HFF-Myc (cell line): ENCODE measurements around the gene CTCF.

Source experiments
- DNase-seq: peaks from one replicate; pipeline ENCODE4 v3.0.0-alpha.2; 2011; ENCODE audit warnings: low read depth; ENCODE audit errors: extremely low read depth
- H3K4me3 ChIP-seq: replicated peaks from 2 replicates; pipeline ENCODE4 v1.5.1; 2011; ENCODE audit warnings: low read depth, mild to moderate bottlenecking, control low read depth, low read length
- TF ChIP-seq, protein P1 (sequence below): IDR thresholded peaks from 2 replicates; pipeline ENCODE4 v1.5.1; 2012; ENCODE audit warnings: mild to moderate bottlenecking, low read depth, low read length, control low read depth; ENCODE audit errors: missing control alignments

Gene CTCF

DNA sequence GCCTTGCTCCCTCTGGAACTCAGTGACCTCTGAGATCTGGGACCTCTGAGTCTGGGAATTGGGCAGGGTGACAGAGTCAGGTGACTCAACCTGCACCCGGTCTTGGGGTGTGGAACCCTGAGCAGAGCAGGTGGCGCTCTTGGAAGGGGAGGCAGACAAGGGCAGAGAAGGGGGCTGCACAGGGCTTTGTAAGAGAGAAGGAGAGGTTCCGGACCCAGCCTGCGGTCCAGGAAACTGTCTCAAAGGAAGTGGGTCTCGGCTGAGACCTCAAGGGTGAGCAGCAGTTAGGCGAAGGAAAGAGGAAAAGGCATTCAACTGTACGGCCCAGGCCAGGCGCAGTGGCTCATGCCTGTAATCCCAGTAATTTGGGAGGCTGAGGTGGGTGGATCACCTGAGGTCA lies 43.6 kb upstream of the CTCF start:
- TF ChIP-seq, protein P1, sequence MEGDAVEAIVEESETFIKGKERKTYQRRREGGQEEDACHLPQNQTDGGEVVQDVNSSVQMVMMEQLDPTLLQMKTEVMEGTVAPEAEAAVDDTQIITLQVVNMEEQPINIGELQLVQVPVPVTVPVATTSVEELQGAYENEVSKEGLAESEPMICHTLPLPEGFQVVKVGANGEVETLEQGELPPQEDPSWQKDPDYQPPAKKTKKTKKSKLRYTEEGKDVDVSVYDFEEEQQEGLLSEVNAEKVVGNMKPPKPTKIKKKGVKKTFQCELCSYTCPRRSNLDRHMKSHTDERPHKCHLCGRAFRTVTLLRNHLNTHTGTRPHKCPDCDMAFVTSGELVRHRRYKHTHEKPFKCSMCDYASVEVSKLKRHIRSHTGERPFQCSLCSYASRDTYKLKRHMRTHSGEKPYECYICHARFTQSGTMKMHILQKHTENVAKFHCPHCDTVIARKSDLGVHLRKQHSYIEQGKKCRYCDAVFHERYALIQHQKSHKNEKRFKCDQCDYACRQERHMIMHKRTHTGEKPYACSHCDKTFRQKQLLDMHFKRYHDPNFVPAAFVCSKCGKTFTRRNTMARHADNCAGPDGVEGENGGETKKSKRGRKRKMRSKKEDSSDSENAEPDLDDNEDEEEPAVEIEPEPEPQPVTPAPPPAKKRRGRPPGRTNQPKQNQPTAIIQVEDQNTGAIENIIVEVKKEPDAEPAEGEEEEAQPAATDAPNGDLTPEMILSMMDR = no peak
- no peak overlapping the region for H3K4me3 ChIP-seq
- DNase-seq = no peak

DNA sequence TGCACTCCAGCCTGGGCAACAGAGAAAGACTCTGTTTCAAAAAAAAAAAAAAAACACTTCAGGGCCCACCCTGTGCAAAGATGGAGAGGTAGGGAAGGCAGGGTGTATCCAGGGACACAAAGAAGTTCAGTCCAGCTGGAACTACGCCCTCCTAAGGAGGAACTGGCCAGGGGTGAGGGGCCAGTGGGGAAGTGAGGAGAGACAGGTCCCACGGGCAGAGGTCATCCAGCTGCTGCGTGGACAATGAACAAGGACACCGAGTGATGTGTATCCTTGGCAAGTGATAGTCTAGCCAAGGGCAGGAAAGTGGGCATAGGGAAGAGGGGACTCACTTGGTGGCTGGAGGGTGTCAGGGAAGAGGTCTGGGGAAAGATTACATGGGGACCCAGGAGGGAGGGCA lies 43.1 kb upstream of the CTCF start:
- H3K4me3 ChIP-seq = no peak overlapping the region
- no peak for DNase-seq
- TF ChIP-seq, protein P1 = no peak

DNA sequence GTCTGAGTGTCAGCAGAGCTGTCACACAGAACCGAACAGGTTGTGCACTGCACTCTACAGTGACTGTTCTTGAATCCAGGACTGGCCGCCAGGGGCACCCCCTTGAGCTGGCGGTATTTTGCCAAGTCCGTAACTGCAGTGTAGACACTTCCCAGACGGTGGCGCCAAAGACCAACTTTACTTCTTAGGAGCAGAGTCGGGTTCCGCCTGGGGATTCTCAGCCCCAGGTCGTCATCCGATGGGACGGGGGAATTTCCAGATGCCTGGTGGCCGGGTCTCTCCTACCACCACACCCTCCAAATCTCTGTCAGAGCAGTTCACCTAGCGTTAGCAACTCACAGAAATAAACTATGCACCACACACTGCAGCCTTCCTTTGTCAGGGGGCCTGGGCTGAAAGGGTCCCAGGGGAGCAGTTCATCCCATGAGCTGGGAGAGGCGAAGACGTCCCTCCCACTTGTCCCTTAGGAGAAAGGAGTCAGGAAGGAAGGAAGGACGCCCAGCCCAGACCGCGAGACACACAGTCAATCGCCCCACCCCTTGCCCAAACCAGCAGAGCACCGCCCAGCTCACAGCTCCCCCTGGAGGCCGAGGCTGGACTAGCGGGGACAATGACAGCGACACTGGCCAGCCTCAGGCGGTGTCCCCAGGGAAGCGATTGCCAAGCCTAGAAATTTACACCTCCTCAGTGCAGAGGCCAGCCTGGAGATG lies 41.1 kb upstream of the CTCF start:
- TF ChIP-seq, protein P1 = peak; percentile 92
- peak overlapping the region; percentile 44 for H3K4me3 ChIP-seq
- peak; percentile 87 for DNase-seq

DNA sequence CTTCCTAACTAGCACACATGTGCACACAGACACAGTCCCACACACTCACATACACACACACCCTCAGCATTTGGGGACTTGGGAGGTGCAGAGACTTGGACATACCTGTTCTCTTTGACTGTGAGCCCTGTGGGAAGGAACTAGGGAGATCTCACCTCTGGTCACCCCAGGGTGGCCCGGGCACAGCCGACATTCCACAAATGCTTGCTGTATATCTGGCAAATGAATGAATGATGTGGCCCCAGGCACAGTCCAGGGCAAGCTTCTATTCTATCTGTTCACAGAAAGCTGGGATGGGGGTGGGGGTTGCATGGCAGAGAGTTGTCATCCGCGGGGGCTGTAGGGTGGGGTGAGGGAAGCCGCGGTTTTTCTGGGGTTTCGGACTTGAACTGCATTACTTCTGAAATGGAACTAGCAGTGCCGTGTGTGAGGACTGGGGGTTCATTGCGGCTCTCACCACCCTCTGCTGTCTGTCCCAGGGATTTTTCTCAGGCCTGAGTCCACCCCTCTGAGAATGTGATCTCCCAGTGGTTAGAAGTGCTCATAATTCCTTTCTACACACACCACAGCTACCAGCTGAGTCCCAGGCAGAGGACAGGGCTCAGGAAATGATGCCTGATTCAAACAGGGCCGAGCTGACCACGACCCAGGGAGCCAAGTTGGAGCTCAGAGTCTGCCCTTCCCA lies 37.0 kb upstream of the CTCF start:
- DNase-seq = no peak
- H3K4me3 ChIP-seq = no peak overlapping the region
- TF ChIP-seq, protein P1 = no peak

DNA sequence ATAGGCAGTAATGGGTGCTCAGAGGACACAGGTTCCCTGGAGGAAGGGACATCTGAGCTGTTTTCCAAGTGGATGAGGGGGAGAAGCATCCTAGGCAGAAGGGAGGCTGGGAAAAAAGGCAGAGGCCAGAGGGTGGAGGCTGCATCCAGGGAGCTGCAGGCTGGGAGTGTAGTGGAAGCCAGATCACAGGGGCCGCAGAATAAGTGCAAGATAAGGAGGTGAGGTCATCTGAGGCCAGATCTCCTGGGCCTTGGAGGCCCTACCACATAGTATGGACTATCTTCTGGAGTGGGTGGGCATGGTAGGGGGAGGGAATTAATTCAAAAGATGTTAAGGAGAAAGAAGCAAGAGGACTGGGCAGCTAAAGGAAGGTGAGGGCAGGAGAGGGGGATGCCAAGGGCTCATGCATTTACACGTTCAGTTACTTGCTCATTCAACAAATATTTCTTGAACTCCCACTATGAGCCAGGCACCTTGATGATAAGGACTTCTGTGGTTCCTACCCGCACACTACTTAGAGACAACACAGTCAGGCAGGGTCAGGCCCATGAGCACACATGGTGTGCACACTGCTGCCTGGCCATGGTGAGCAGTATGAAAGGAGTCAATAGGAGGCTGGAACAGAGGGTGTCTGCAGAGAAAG lies 36.1 kb upstream of the CTCF start:
- H3K4me3 ChIP-seq = no peak overlapping the region
- DNase-seq = no peak
- TF ChIP-seq, protein P1 = no peak

DNA sequence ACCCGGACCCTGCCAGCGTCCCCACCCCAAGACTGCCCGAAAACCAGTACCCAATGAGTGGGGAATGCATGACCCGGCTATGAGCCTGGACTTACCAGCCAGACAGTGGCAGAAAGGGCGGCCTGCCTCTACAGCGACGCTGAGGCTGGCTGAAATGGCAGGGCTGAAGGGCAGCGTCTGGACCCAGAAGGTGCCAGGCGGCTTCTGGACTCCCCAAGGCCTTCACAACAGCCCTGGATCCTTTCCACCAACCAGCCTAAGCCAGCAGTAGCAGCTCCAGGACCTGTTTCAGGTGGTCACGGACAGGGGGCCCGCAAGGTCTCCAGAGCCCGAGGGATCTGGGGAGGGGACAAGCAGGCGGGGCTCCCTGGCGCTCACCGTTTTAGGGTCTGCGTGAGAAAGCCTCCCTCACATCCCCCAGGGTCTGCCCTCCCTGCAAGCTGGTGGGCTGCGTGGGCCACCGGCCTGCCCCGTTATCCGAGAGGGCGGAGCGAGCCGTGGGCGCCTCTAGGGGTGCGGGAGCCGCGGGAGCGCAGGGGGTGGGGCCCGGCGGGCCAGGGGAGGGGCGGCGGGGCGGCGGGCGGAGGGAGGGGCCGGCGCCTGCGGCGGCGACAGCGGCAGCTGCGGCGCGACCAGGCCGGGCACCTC lies 34.0 kb upstream of the CTCF start, which contains the start of gene RIPOR1:
Gene RIPOR1, plus strand, starts transcription at position 608 of the 648 bp plus-strand sequence. CDS start 9,618 bp downstream, outside the sequence.
- H3K4me3 ChIP-seq = peak within 1 kb of the TSS; percentile 79
- TF ChIP-seq, protein P1 = no peak
- DNase-seq = no peak
